Activated T-helper 17 cell treated with anti-CD3 and anti-CD28 coated beads, Interleukin-2, amount 50 U/mL, for 72 hours (primary cell): Measurements from ENCODE around the gene SLC6A19. TPM values are rescaled to one million over a fixed set of nuclear protein-coding genes. Genes with fewer than 3 reads are reported as not detected.
"Not testable (repeated sequence)": the region's sequence is repeated elsewhere in the genome, so short reads cannot be mapped to it uniquely, and the experiment has no call there.

Experiments used
- ATAC-seq: fragments of 150-1000 bp; cut with Tn5 transposase; replicated peaks from 2 replicates; pipeline ENCODE4 v1.10.0; 2021; ENCODE audit warnings: mild to moderate bottlenecking, moderate library complexity
- H3K27ac Mint-ChIP-seq: one replicate; pipeline ENCODE4 v1.8.0; 2022; ENCODE audit warnings: mixed read lengths
- H3K27me3 Mint-ChIP-seq: one replicate; pipeline ENCODE4 v1.8.0; 2022; ENCODE audit warnings: mixed read lengths
- H3K36me3 Mint-ChIP-seq: one replicate; pipeline ENCODE4 v1.8.0; 2022; ENCODE audit warnings: low read depth, mild to moderate bottlenecking, mixed read lengths
- H3K4me1 Mint-ChIP-seq: one replicate; pipeline ENCODE4 v1.8.0; 2022; ENCODE audit warnings: mixed read lengths
- H3K4me3 Mint-ChIP-seq: one replicate; pipeline ENCODE4 v1.8.0; 2022; ENCODE audit warnings: mild to moderate bottlenecking, mixed read lengths
- H3K9me3 Mint-ChIP-seq: one replicate; pipeline ENCODE4 v1.8.0; 2022; ENCODE audit warnings: mixed read lengths
- total RNA-seq, 2 donors: library from RNA; stranded (reverse); gene quantifications; one replicate each; pipeline ENCODE4 v1.2.3, GENCODE V29; 2022

The SLC6A19 gene
- total RNA-seq, 2 donors from 2014 or later: not detected

- Mint-ChIP-seq H3K36me3 (no peaks in the 10 kb centered on the region), H3K4me1 (peaks cover 9% of the 10 kb centered on the region), H3K9me3 (no peaks in the 10 kb centered on the region), H3K27me3 (no peaks in the 10 kb centered on the region), H3K4me3 (no peak overlapping the region), H3K27ac (no peak overlapping the region)
- no peak for ATAC-seq
Observed at GRCh38 chr5:1265461-1266455, 64.4 kb downstream of the SLC6A19 start.

DNA sequence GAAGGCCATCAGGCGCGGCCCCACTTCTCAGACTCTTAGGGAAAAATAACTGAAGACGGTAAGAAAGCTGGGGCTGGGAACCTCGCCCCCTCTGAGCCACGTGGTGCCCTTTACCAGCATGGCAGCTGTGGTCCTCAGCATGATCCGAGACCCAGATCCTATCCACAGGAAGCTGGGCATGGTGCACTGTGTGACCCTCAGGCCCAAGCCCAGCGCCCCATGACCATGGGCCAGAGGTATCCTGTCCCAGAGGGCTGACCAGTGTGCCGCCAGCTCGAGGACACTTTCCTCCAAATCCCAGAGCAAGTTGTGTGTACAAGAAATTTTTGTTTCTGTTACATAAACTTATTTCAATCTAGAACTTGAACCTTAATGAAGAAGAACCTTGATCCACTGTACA is 65.4 kb downstream of the SLC6A19 start:
- no peaks in the 10 kb centered on the region for H3K27me3 Mint-ChIP-seq
- no peak overlapping the region for H3K27ac Mint-ChIP-seq
- H3K4me3 Mint-ChIP-seq: no peak overlapping the region
- H3K9me3 Mint-ChIP-seq: no peaks in the 10 kb centered on the region
- H3K36me3 Mint-ChIP-seq: no peaks in the 10 kb centered on the region
- ATAC-seq: no peak
- peaks cover 9% of the 10 kb centered on the region for H3K4me1 Mint-ChIP-seq

- H3K4me3 Mint-ChIP-seq, H3K36me3 Mint-ChIP-seq, H3K9me3 Mint-ChIP-seq, H3K27ac Mint-ChIP-seq, H3K27me3 Mint-ChIP-seq, ATAC-seq, H3K4me1 Mint-ChIP-seq: not testable (repeated sequence)
Observed at GRCh38 chr5:1267464-1267863, 66.1 kb downstream of the SLC6A19 start.

GRCh38 chr5:1268056-1268455 is 66.7 kb downstream of the SLC6A19 start:
- Mint-ChIP-seq H3K27me3 (no peaks in the 10 kb centered on the region), H3K4me3 (no peak overlapping the region)

GRCh38 chr5:1268666-1269065 is 67.3 kb downstream of the SLC6A19 start:
- Mint-ChIP-seq H3K9me3 (no peaks in the 10 kb centered on the region), H3K36me3 (no peaks in the 10 kb centered on the region), H3K4me1 (peaks cover 9% of the 10 kb centered on the region), H3K27me3 (no peaks in the 10 kb centered on the region), H3K27ac (no peak overlapping the region), H3K4me3 (no peak overlapping the region)
- peak; percentile 99 for ATAC-seq

More at GRCh38 chr5:1268056-1268455, 66.7 kb downstream of the SLC6A19 start:
- Mint-ChIP-seq H3K27ac (no peak overlapping the region), H3K4me1 (peaks cover 9% of the 10 kb centered on the region), H3K36me3 (no peaks in the 10 kb centered on the region), H3K9me3 (no peaks in the 10 kb centered on the region)
- ATAC-seq: no peak

- no peak for ATAC-seq
- H3K27ac Mint-ChIP-seq: no peak overlapping the region
- no peak overlapping the region for H3K4me3 Mint-ChIP-seq
- no peaks in the 10 kb centered on the region for H3K9me3 Mint-ChIP-seq
- peaks cover 9% of the 10 kb centered on the region for H3K4me1 Mint-ChIP-seq
- H3K36me3 Mint-ChIP-seq: no peaks in the 10 kb centered on the region
- H3K27me3 Mint-ChIP-seq: no peaks in the 10 kb centered on the region
Observed at GRCh38 chr5:1270426-1270825, 69.0 kb downstream of the SLC6A19 start.

GRCh38 chr5:1270933-1271914 is 69.8 kb downstream of the SLC6A19 start:
- Mint-ChIP-seq H3K27me3 (no peaks in the 10 kb centered on the region), H3K36me3 (no peaks in the 10 kb centered on the region), H3K27ac (no peak overlapping the region), H3K4me1 (peaks cover 9% of the 10 kb centered on the region), H3K4me3 (no peak overlapping the region), H3K9me3 (no peaks in the 10 kb centered on the region)
- ATAC-seq: no peak

DNA sequence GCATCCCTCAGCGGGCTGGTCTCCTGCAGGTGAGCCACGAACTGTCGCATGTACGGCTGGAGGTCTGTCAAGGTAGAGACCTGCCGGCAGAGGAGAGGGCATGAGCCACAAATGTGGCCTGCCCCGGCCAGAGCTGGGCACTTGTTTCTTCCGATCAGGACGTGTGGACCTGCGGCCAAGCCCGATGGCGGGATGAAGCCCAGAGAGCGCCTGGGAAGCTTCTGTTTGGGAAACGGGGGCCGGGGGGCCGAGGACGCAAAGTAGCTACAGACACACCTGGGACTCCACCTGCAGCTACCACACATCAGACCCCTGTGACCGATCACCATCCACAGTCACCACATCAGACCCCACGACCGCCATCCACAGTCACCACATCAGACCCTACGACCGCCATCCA is 70.8 kb downstream of the SLC6A19 start:
- H3K4me1 Mint-ChIP-seq: peaks cover 9% of the 10 kb centered on the region
- H3K27me3 Mint-ChIP-seq: no peaks in the 10 kb centered on the region
- ATAC-seq: no peak
- H3K4me3 Mint-ChIP-seq: no peak overlapping the region
- H3K9me3 Mint-ChIP-seq: no peaks in the 10 kb centered on the region
- H3K36me3 Mint-ChIP-seq: no peaks in the 10 kb centered on the region
- H3K27ac Mint-ChIP-seq: no peak overlapping the region

GRCh38 chr5:1273745-1274144 is 72.3 kb downstream of the SLC6A19 start:
- H3K27me3 Mint-ChIP-seq: no peaks in the 10 kb centered on the region
- no peaks in the 10 kb centered on the region for H3K9me3 Mint-ChIP-seq
- no peak for ATAC-seq
- peaks cover 4% of the 10 kb centered on the region for H3K4me1 Mint-ChIP-seq
- no peak overlapping the region for H3K4me3 Mint-ChIP-seq
- H3K27ac Mint-ChIP-seq: no peak overlapping the region
- H3K36me3 Mint-ChIP-seq: no peaks in the 10 kb centered on the region

DNA sequence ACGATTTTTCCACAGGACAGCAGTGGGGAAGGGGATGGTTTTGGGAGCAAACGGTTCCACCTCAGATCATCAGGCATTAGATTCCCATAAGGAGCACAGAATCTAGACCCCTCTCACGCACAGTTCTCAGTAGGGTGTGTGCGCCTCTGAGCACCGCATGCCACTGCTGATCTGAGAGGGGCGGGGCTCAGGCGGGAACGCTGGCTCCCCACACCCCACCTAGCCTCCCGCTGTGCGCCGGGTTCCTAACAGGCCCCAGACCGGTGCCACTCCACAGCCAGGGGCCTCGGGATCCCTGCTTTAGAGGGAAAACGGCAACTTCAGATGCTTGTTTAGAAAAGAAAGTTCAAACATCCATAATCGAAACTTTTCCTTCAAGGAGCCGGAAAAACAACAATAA is 73.1 kb downstream of the SLC6A19 start:
- Mint-ChIP-seq H3K4me1 (no peaks in the 10 kb centered on the region), H3K27me3 (no peaks in the 10 kb centered on the region), H3K9me3 (no peaks in the 10 kb centered on the region), H3K36me3 (no peaks in the 10 kb centered on the region), H3K27ac (no peak overlapping the region), H3K4me3 (no peak overlapping the region)
- no peak for ATAC-seq

Other genes starting within 250 kb of the SLC6A19 start
- 1 to 10 TPM in 1 of 2 donors, under 1 TPM in 1; 0.37 to 1.2 TPM for gene NKD2, start 192.8 kb upstream of the SLC6A19 start, total RNA-seq
- gene SLC12A7, start 89.5 kb upstream of the SLC6A19 start, total RNA-seq: 10 to 100 TPM; 17.6 to 28.2 TPM
- not detected for gene SLC6A18, start 23.8 kb downstream of the SLC6A19 start, total RNA-seq
- 1 to 10 TPM; 4.6 to 9.1 TPM for gene TERT, start 93.5 kb downstream of the SLC6A19 start, total RNA-seq
- 100 to 1,000 TPM in 1 of 2 donors, 10 to 100 TPM in 1; 42.3 to 118 TPM for gene CLPTM1L, start 143.5 kb downstream of the SLC6A19 start, total RNA-seq
- gene SLC6A3, start 243.8 kb downstream of the SLC6A19 start, total RNA-seq: not detected